ENCODE measurements around the gene ZNF512B. TPM values are rescaled to one million over a fixed set of nuclear protein-coding genes. Genes with fewer than 3 reads are reported as not detected.

The ZNF512B gene
- total RNA-seq, 2 experiments from 2014 or later, result 7.9 to 8.3 TPM

GRCh38 chr20:63942250-63942951, 27.3 kb downstream of the ZNF512B start:
- no peaks in the 10 kb centered on the region for H3K27me3 Mint-ChIP-seq (ENCODE audit: low read depth)
- CTCF ChIA-PET, result no interaction called here
- H3K9me3 Mint-ChIP-seq, result no peaks in the 10 kb centered on the region
- DNase-seq, result peak; percentile 49
- no peak overlapping the region for H3K4me3 Mint-ChIP-seq
- peak overlapping the region; percentile 54 for H3K27ac Mint-ChIP-seq
- H3K36me3 Mint-ChIP-seq (ENCODE audit: low read depth), result peaks cover 11% of the 10 kb centered on the region
- intact Hi-C loops (cut with micrococcal nuclease), result no loop called here
- peaks cover 15% of the 10 kb centered on the region for H3K4me1 Mint-ChIP-seq (ENCODE audit: low read depth)

GRCh38 chr20:63941282-63942081, 28.2 kb downstream of the ZNF512B start:
- intact Hi-C loops (cut with micrococcal nuclease), result no loop called here
- Mint-ChIP-seq H3K9me3 (no peaks in the 10 kb centered on the region), H3K27ac (peak overlapping the region; percentile 71), H3K4me1 (ENCODE audit: low read depth) (peaks cover 10% of the 10 kb centered on the region), H3K27me3 (ENCODE audit: low read depth) (no peaks in the 10 kb centered on the region), H3K36me3 (ENCODE audit: low read depth) (peaks cover 11% of the 10 kb centered on the region), H3K4me3 (no peak overlapping the region)
- CTCF ChIA-PET, result no interaction called here
- peak; percentile 84 for DNase-seq

- no peak for DNase-seq
- Mint-ChIP-seq H3K4me1 (ENCODE audit: low read depth) (peaks cover 10% of the 10 kb centered on the region), H3K27ac (no peak overlapping the region), H3K4me3 (no peak overlapping the region), H3K36me3 (ENCODE audit: low read depth) (peaks cover 13% of the 10 kb centered on the region), H3K9me3 (no peaks in the 10 kb centered on the region), H3K27me3 (ENCODE audit: low read depth) (no peaks in the 10 kb centered on the region)
- intact Hi-C loops (cut with micrococcal nuclease), result no loop called here
- CTCF ChIA-PET, result no interaction called here
Observed at GRCh38 chr20:63940472-63941266, 29.1 kb downstream of the ZNF512B start.

GRCh38 chr20:63940071-63940471, 29.7 kb downstream of the ZNF512B start:
- intact Hi-C loops (cut with micrococcal nuclease), result no loop called here
- CTCF ChIA-PET, result no interaction called here
- peaks cover 10% of the 10 kb centered on the region for H3K4me1 Mint-ChIP-seq (ENCODE audit: low read depth)
- no peak overlapping the region for H3K4me3 Mint-ChIP-seq
- no peaks in the 10 kb centered on the region for H3K9me3 Mint-ChIP-seq
- peaks cover 12% of the 10 kb centered on the region for H3K36me3 Mint-ChIP-seq (ENCODE audit: low read depth)
- H3K27ac Mint-ChIP-seq, result no peak overlapping the region
- no peaks in the 10 kb centered on the region for H3K27me3 Mint-ChIP-seq (ENCODE audit: low read depth)
- no peak for DNase-seq

- CTCF ChIA-PET, result interaction anchor here (0.8 kb wide), 1 partner anchor 41 kb away, joined by 3 read pairs; the partner anchor contains the start of gene PRPF6
- Mint-ChIP-seq H3K4me1 (ENCODE audit: low read depth) (peaks cover 10% of the 10 kb centered on the region), H3K9me3 (no peaks in the 10 kb centered on the region), H3K27ac (no peak overlapping the region), H3K4me3 (no peak overlapping the region), H3K36me3 (ENCODE audit: low read depth) (peaks cover 12% of the 10 kb centered on the region), H3K27me3 (ENCODE audit: low read depth) (no peaks in the 10 kb centered on the region)
- DNase-seq, result no peak
- intact Hi-C loops (cut with micrococcal nuclease), result no loop called here
Observed at GRCh38 chr20:63939061-63939935, 30.4 kb downstream of the ZNF512B start.

GRCh38 chr20:63937596-63937995, 32.1 kb downstream of the ZNF512B start:
- CTCF ChIA-PET, result no interaction called here
- intact Hi-C loops (cut with micrococcal nuclease), result no loop called here
- Mint-ChIP-seq H3K4me3 (no peak overlapping the region), H3K27ac (no peak overlapping the region), H3K4me1 (ENCODE audit: low read depth) (peaks cover 10% of the 10 kb centered on the region), H3K9me3 (no peaks in the 10 kb centered on the region), H3K36me3 (ENCODE audit: low read depth) (peaks cover 12% of the 10 kb centered on the region), H3K27me3 (ENCODE audit: low read depth) (no peaks in the 10 kb centered on the region)
- DNase-seq, result no peak

GRCh38 chr20:63935447-63935846, 34.3 kb downstream of the ZNF512B start:
- Mint-ChIP-seq H3K4me1 (ENCODE audit: low read depth) (no peaks in the 10 kb centered on the region), H3K27me3 (ENCODE audit: low read depth) (no peaks in the 10 kb centered on the region), H3K27ac (no peak overlapping the region), H3K36me3 (ENCODE audit: low read depth) (peaks cover 12% of the 10 kb centered on the region), H3K9me3 (no peaks in the 10 kb centered on the region), H3K4me3 (no peak overlapping the region)
- intact Hi-C loops (cut with micrococcal nuclease), result no loop called here
- no peak for DNase-seq
- CTCF ChIA-PET, result no interaction called here

GRCh38 chr20:63934271-63935068, 35.3 kb downstream of the ZNF512B start:
- intact Hi-C loops (cut with micrococcal nuclease), result no loop called here
- Mint-ChIP-seq H3K9me3 (no peaks in the 10 kb centered on the region), H3K4me3 (no peak overlapping the region), H3K36me3 (ENCODE audit: low read depth) (peaks cover 13% of the 10 kb centered on the region), H3K27me3 (ENCODE audit: low read depth) (no peaks in the 10 kb centered on the region), H3K4me1 (ENCODE audit: low read depth) (no peaks in the 10 kb centered on the region), H3K27ac (no peak overlapping the region)
- no peak for DNase-seq
- CTCF ChIA-PET, result interaction anchor here (1.0 kb wide), 1 partner anchor 186 kb away, joined by 3 read pairs; no protein-coding TSS in a partner anchor

- no peaks in the 10 kb centered on the region for H3K9me3 Mint-ChIP-seq
- peaks cover 19% of the 10 kb centered on the region for H3K36me3 Mint-ChIP-seq (ENCODE audit: low read depth)
- no peaks in the 10 kb centered on the region for H3K4me1 Mint-ChIP-seq (ENCODE audit: low read depth)
- no peak overlapping the region for H3K27ac Mint-ChIP-seq
- H3K4me3 Mint-ChIP-seq, result no peak overlapping the region
- intact Hi-C loops (cut with micrococcal nuclease), result no loop called here
- no peak for DNase-seq
- no peaks in the 10 kb centered on the region for H3K27me3 Mint-ChIP-seq (ENCODE audit: low read depth)
- CTCF ChIA-PET, result interaction anchor here (1.0 to 1.3 kb wide), 2 partner anchors 40 to 187 kb away, joined by 3 read pairs; no protein-coding TSS in a partner anchor
Observed at GRCh38 chr20:63933646-63934045, 36.1 kb downstream of the ZNF512B start.

GRCh38 chr20:63932606-63933160, 37.0 kb downstream of the ZNF512B start:
- no peak overlapping the region for H3K27ac Mint-ChIP-seq
- no peaks in the 10 kb centered on the region for H3K27me3 Mint-ChIP-seq (ENCODE audit: low read depth)
- DNase-seq, result no peak
- CTCF ChIA-PET, result interaction anchor here (1.3 kb wide), 1 partner anchor 40 kb away, joined by 3 read pairs; no protein-coding TSS in a partner anchor
- H3K4me1 Mint-ChIP-seq (ENCODE audit: low read depth), result no peaks in the 10 kb centered on the region
- H3K36me3 Mint-ChIP-seq (ENCODE audit: low read depth), result peaks cover 25% of the 10 kb centered on the region
- intact Hi-C loops (cut with micrococcal nuclease), result no loop called here
- no peak overlapping the region for H3K4me3 Mint-ChIP-seq
- H3K9me3 Mint-ChIP-seq, result no peaks in the 10 kb centered on the region

GRCh38 chr20:63931735-63932134, 38.0 kb downstream of the ZNF512B start:
- CTCF ChIA-PET, result interaction anchor here (1.3 kb wide), 1 partner anchor 107 kb away, joined by 4 read pairs; no protein-coding TSS in a partner anchor
- Mint-ChIP-seq H3K4me3 (no peak overlapping the region), H3K36me3 (ENCODE audit: low read depth) (peaks cover 28% of the 10 kb centered on the region), H3K27ac (no peak overlapping the region), H3K27me3 (ENCODE audit: low read depth) (no peaks in the 10 kb centered on the region), H3K9me3 (no peaks in the 10 kb centered on the region), H3K4me1 (ENCODE audit: low read depth) (no peaks in the 10 kb centered on the region)
- intact Hi-C loops (cut with micrococcal nuclease), result no loop called here
- no peak for DNase-seq

Data from activated naive CD4-positive, alpha-beta T cell treated with anti-CD3 and anti-CD28 coated beads for 36 hours (primary cell).